ENCODE data around the gene PRUNE2. TPM values are rescaled to one million over a fixed set of nuclear protein-coding genes. Genes with fewer than 3 reads are reported as not detected.

PRUNE2 gene
- total RNA-seq, 1 experiment from 2014 or later, result 0.59 TPM

GRCh38 chr9:76720245-76720644 lies 185.7 kb downstream of the PRUNE2 start:
- ChIA-PET CTCF (no interaction called here), POLR2A (no interaction called here), RAD21 (ENCODE audit: low non-redundant PET in 1 of 2, low total read pairs in 2 of 2, uncharacterized antibody in 2 of 2, unreplicated experiment in 2 of 2) (no interaction called here)
- intact Hi-C loops (cut with micrococcal nuclease), result no loop called here
- Histone ChIP-seq H3K27me3 (ENCODE audit: insufficient read depth, low read length) (0 out of 2 replicates have a peak, but pooled peaks cover 3% of the 10 kb centered on the region), H4K20me1 (ENCODE audit: insufficient read depth) (no peaks in the 10 kb centered on the region), H3K9me2 (ENCODE audit: insufficient read depth) (no peaks in the 10 kb centered on the region), H2AFZ (ENCODE audit: low read depth, low read length, poor library complexity, severe bottlenecking) (no peak overlapping the region), H3K9me3 (ENCODE audit: control insufficient read depth in 1 of 2, insufficient read depth in 1 of 2, low read depth in 1 of 2, low read length in 2 of 2) (no peaks in the 10 kb centered on the region), H3K36me3 (ENCODE audit: control insufficient read depth in 1 of 2, insufficient read depth in 2 of 2, low read length in 2 of 2) (no peaks in the 10 kb centered on the region), H3K4me2 (ENCODE audit: low read length) (no peak overlapping the region), H3K4me1 (ENCODE audit: control insufficient read depth in 1 of 2, insufficient read depth in 2 of 2, low read length in 2 of 2) (no peaks in the 10 kb centered on the region), H3K27ac (ENCODE audit: low read depth, low read length) (no peak overlapping the region), H3K4me3 (replicated peaks in 1 of 2; ENCODE audit: low read depth in 1 of 2, low read length in 2 of 2) (no peak overlapping the region), H3K9ac (ENCODE audit: low read length) (no peak overlapping the region), H3K79me2 (ENCODE audit: insufficient read depth, low read length) (no peaks in the 10 kb centered on the region)
- BruUV-seq (replicated peaks), result no TSS peak
- ATAC-seq (no peak), DNase-seq (ENCODE audit: low read depth, low spot score) (no peak)
- no peak for TF ChIP-seq EGR1 (IDR thresholded peaks at IDR 0.05; ENCODE audit: low read depth)
- TF ChIP-seq EZH2phosphoT487 (IDR thresholded peaks at IDR 0.05; ENCODE audit: borderline replicate concordance), result no peak
- no peak for TF ChIP-seq SIN3A (IDR thresholded peaks at IDR 0.05; ENCODE audit: low read depth)
- no peak for TF ChIP-seq CEBPB (IDR thresholded peaks at IDR 0.05; ENCODE audit: low read depth)
- TF ChIP-seq REST (IDR thresholded peaks at IDR 0.05; ENCODE audit: low read depth), result no peak
- no peak for TF ChIP-seq POLR2A (IDR thresholded peaks at IDR 0.05; ENCODE audit: borderline replicate concordance, extremely low read depth, insufficient read depth, insufficient read length)

- Histone ChIP-seq H2AFZ (ENCODE audit: low read depth, low read length, poor library complexity, severe bottlenecking) (no peak overlapping the region), H3K4me2 (ENCODE audit: low read length) (no peak overlapping the region), H3K4me1 (ENCODE audit: control insufficient read depth in 1 of 2, insufficient read depth in 2 of 2, low read length in 2 of 2) (no peaks in the 10 kb centered on the region), H3K9me3 (ENCODE audit: control insufficient read depth in 1 of 2, insufficient read depth in 1 of 2, low read depth in 1 of 2, low read length in 2 of 2) (no peaks in the 10 kb centered on the region), H3K27me3 (ENCODE audit: insufficient read depth, low read length) (no peaks in the 10 kb centered on the region; the same call in 1 of the 2 replicates), H3K4me3 (replicated peaks in 1 of 2; ENCODE audit: low read depth in 1 of 2, low read length in 2 of 2) (no peak overlapping the region), H3K9ac (ENCODE audit: low read length) (no peak overlapping the region), H3K36me3 (ENCODE audit: control insufficient read depth in 1 of 2, insufficient read depth in 2 of 2, low read length in 2 of 2) (no peaks in the 10 kb centered on the region), H3K9me2 (ENCODE audit: insufficient read depth) (no peaks in the 10 kb centered on the region), H3K27ac (ENCODE audit: low read depth, low read length) (no peak overlapping the region), H4K20me1 (ENCODE audit: insufficient read depth) (no peaks in the 10 kb centered on the region), H3K79me2 (ENCODE audit: insufficient read depth, low read length) (no peaks in the 10 kb centered on the region)
- TF ChIP-seq ELF1 (IDR thresholded peaks at IDR 0.05; ENCODE audit: borderline replicate concordance, low read depth), result no peak
- peak in 2 of 3 experiments; percentile 19 to 21; a peak in 1 of 6 replicates for TF ChIP-seq CTCF (IDR thresholded peaks at IDR 0.05 in 2 of 3, conservative IDR thresholded peaks at IDR 0.05 in 1 of 3; ENCODE audit: borderline replicate concordance in 1 of 3, insufficient read depth in 1 of 3, low read depth in 2 of 3, low read length in 2 of 3)
- RAD21 ChIA-PET (ENCODE audit: low non-redundant PET in 1 of 2, low total read pairs in 2 of 2, uncharacterized antibody in 2 of 2, unreplicated experiment in 2 of 2), result no interaction called here
- POLR2A ChIA-PET, result no interaction called here
- CTCF ChIA-PET, result no interaction called here
- intact Hi-C loops (cut with micrococcal nuclease), result no loop called here
- BruUV-seq (replicated peaks), result no TSS peak
- ATAC-seq (no peak), DNase-seq (ENCODE audit: low read depth, low spot score) (no peak)
Observed at GRCh38 chr9:76718166-76718565, 187.7 kb downstream of the PRUNE2 start.

Measured in HCT116 (cell line).